HepG2 (cell line): ENCODE results near the gene CD72. TPM values are rescaled to one million over a fixed set of nuclear protein-coding genes. Genes with fewer than 3 reads are reported as not detected.
A peak's percentile ranks its signal among the peaks of the same experiment; 100 is the strongest.

Experiments
- CBX5 ChIP-seq: sonication (generic); formaldehyde crosslinking; IDR thresholded peaks from 2 replicates; pipeline ENCODE4 v1.4.0; 2020; ENCODE audit warnings: missing genetic modification reagents, borderline replicate concordance
- CCDC6 ChIP-seq: sonication (generic); formaldehyde crosslinking; IDR thresholded peaks from 2 replicates; pipeline ENCODE4 v1.8.1; 2022; ENCODE audit warnings: mild to moderate bottlenecking, missing genetic modification reagents, moderate library complexity
- DMTF1 ChIP-seq: sonication (generic); formaldehyde crosslinking; IDR thresholded peaks from 2 replicates; pipeline ENCODE4 v1.4.0; 2020; ENCODE audit warnings: mild to moderate bottlenecking, missing genetic modification reagents
- FOXM1 ChIP-seq: sonication (generic); formaldehyde crosslinking; IDR thresholded peaks from 2 replicates; pipeline ENCODE4 v1.5.0; 2020; ENCODE audit warnings: missing genetic modification reagents
- GATAD2A ChIP-seq: IDR thresholded peaks from 2 replicates; pipeline ENCODE4 v1.6.1; 2016
- HNRNPUL1 ChIP-seq: fragments of 200-400 bp; formaldehyde crosslinking; IDR thresholded peaks from 2 replicates; pipeline ENCODE4 v1.6.1; 2017; ENCODE audit warnings: low read depth, mild to moderate bottlenecking, low read length, moderate library complexity
- HOXA3 ChIP-seq: sonication (generic); formaldehyde crosslinking; IDR thresholded peaks from 2 replicates; pipeline ENCODE4 v1.5.0; 2020; ENCODE audit warnings: missing genetic modification reagents
- POLR2AphosphoS5 ChIP-seq: IDR thresholded peaks from 2 replicates; pipeline ENCODE4 v1.6.1; 2012; ENCODE audit warnings: low read depth, low read length
- PRDM10 ChIP-seq: sonication (generic); formaldehyde crosslinking; IDR thresholded peaks from 2 replicates; pipeline ENCODE4 v1.4.0; 2020; ENCODE audit warnings: low read depth, missing genetic modification reagents
- ZBTB7A ChIP-seq: sonication (generic); formaldehyde crosslinking; IDR thresholded peaks from 2 replicates; pipeline ENCODE4 v1.8.0; 2022; ENCODE audit warnings: mild to moderate bottlenecking, missing genetic modification reagents
- ZNF264 ChIP-seq: sonication (generic); formaldehyde crosslinking; IDR thresholded peaks from 2 replicates; pipeline ENCODE4 v1.4.0; 2020; ENCODE audit warnings: missing genetic modification reagents
- ZNF274 ChIP-seq: sonication (generic); formaldehyde crosslinking; IDR thresholded peaks from 2 replicates; pipeline ENCODE4 v1.5.1; 2020; ENCODE audit warnings: mild to moderate bottlenecking, missing genetic modification reagents
- ZNF331 ChIP-seq: sonication (generic); formaldehyde crosslinking; IDR thresholded peaks from 2 replicates; pipeline ENCODE4 v1.4.0; 2020; ENCODE audit warnings: missing genetic modification reagents
- ZNF484 ChIP-seq: sonication (generic); formaldehyde crosslinking; IDR thresholded peaks from 2 replicates; pipeline ENCODE4 v1.5.1; 2020; ENCODE audit warnings: mild to moderate bottlenecking, low read depth, missing genetic modification reagents, borderline replicate concordance
- ZNF501 ChIP-seq: sonication (generic); formaldehyde crosslinking; IDR thresholded peaks from 2 replicates; pipeline ENCODE4 v1.5.1; 2020; ENCODE audit warnings: mild to moderate bottlenecking, moderate library complexity, missing genetic modification reagents
- ZNF672 ChIP-seq: sonication (generic); formaldehyde crosslinking; IDR thresholded peaks from 2 replicates; pipeline ENCODE4 v1.8.1; 2022; ENCODE audit warnings: missing genetic modification reagents
- polyA plus RNA-seq, 8 experiments: library from polyadenylated mRNA; depleted of rRNA in 3 of 8; stranded (reverse) in 7 of 8; unstranded in 1 of 8; fragments of >200 nt; fragmentation: Illumina TruSeq in 4 of 8; extraction: Trizol in 4 of 8; gene quantifications; 2 replicates each; pipeline versions ENCODE4 v1.2.1 to v1.2.3, GENCODE V29; 2011 to 2016; ENCODE audit warnings: low read depth in 4 of 8, missing spikeins in 1 of 8, mixed read lengths in 1 of 8; ENCODE audit not compliant: insufficient read depth in 1 of 8
- total RNA-seq, 5 experiments: library from RNA; depleted of rRNA; stranded (reverse); fragments of >200 nt; fragmentation: Illumina TruSeq; extraction: Trizol; gene quantifications; 2 replicates each; pipeline ENCODE4 v1.2.3, GENCODE V29; 2016; ENCODE audit warnings: low read depth in 1 of 5
- TF ChIP-seq, protein P1 (sequence below): sonication (generic); formaldehyde crosslinking; IDR thresholded peaks from 2 replicates; pipeline ENCODE4 v1.4.0; 2020; ENCODE audit warnings: missing genetic modification reagents, borderline replicate concordance
- TF ChIP-seq, protein P2 (sequence below): sonication (generic); formaldehyde crosslinking; conservative IDR thresholded peaks from 2 replicates; pipeline ENCODE4 v1.4.0; 2020; ENCODE audit warnings: missing genetic modification reagents
- TF ChIP-seq, protein P3 (sequence below): sonication (generic); formaldehyde crosslinking; IDR thresholded peaks from 2 replicates; pipeline ENCODE4 v1.8.1; 2023; ENCODE audit warnings: mild to moderate bottlenecking, missing genetic modification reagents, borderline replicate concordance

The CD72 gene
- total and polyA plus RNA-seq, 2 of the 13 experiments (the other 11 are each of a cell fraction or from before 2014, with no cell fraction given): 0.18 to 1.1 TPM

DNA sequence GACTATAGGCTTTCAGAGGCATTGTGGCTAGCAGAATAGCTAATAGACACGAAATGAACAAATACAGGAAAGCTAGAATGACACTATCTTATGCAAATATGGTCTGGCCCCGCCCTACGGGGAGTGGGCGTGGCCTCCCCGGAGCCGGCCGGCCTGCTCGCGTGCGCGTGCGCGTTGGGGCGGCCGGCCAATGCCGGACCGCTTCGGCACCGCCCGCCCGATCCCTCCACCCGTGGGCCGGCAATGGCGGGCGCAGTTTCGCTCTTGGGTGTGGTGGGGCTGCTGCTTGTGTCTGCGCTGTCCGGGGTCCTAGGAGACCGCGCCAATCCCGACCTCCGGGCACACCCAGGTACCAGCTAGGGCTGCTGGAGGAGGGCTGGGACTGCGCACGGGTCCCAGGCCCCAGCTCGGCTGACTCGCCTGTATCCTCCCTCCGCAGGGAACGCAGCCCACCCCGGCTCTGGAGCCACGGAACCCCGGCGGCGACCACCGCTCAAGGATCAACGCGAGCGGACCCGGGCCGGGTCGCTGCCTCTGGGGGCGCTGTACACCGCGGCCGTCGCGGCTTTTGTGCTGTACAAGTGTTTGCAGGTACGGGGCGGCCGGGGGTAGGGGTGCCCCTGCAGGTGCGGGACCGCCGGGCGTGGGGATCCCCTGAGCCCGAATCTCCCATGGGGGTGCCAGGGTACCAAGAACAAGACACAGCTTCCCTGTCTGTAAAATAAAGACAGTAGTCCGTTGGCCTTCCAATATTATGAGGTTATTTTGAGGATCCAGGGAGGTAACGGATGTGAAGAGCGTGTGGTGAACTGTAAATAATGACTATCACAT is 40.1 kb upstream of the CD72 start, which contains the start of gene CCDC107 (continued):
- TF ChIP-seq, protein P1, sequence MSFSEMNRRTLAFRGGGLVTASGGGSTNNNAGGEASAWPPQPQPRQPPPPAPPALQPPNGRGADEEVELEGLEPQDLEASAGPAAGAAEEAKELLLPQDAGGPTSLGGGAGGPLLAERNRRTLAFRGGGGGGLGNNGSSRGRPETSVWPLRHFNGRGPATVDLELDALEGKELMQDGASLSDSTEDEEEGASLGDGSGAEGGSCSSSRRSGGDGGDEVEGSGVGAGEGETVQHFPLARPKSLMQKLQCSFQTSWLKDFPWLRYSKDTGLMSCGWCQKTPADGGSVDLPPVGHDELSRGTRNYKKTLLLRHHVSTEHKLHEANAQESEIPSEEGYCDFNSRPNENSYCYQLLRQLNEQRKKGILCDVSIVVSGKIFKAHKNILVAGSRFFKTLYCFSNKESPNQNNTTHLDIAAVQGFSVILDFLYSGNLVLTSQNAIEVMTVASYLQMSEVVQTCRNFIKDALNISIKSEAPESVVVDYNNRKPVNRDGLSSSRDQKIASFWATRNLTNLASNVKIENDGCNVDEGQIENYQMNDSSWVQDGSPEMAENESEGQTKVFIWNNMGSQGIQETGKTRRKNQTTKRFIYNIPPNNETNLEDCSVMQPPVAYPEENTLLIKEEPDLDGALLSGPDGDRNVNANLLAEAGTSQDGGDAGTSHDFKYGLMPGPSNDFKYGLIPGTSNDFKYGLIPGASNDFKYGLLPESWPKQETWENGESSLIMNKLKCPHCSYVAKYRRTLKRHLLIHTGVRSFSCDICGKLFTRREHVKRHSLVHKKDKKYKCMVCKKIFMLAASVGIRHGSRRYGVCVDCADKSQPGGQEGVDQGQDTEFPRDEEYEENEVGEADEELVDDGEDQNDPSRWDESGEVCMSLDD: peak; percentile 90
- no peak for TF ChIP-seq FOXM1 (CRISPR knock-in tag)
- TF ChIP-seq ZBTB7A (CRISPR knock-in tag): peak; percentile 98
- TF ChIP-seq PRDM10 (CRISPR knock-in tag): 0 out of 2 replicates have a peak, but pooled peaks have one; percentile 18
- TF ChIP-seq ZNF501 (CRISPR knock-in tag): peak; percentile 43; the same call in 1 of the 2 replicates
- TF ChIP-seq, protein P2, sequence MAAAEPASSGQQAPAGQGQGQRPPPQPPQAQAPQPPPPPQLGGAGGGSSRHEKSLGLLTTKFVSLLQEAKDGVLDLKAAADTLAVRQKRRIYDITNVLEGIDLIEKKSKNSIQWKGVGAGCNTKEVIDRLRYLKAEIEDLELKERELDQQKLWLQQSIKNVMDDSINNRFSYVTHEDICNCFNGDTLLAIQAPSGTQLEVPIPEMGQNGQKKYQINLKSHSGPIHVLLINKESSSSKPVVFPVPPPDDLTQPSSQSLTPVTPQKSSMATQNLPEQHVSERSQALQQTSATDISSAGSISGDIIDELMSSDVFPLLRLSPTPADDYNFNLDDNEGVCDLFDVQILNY: peak; percentile 50; the same call in 1 of the 2 replicates
- TF ChIP-seq DMTF1 (CRISPR knock-in tag): 0 out of 2 replicates have a peak, but pooled peaks have one; percentile 45
- TF ChIP-seq ZNF672: 0 out of 2 replicates have a peak, but pooled peaks have one; percentile 16
- TF ChIP-seq HNRNPUL1: 0 out of 2 replicates have a peak, but pooled peaks have one; percentile 51
- TF ChIP-seq ZNF274 (CRISPR knock-in tag): peak; percentile 76; the same call in 1 of the 2 replicates
- TF ChIP-seq CCDC6 (CRISPR knock-in tag): peak; percentile 33; the same call in 1 of the 2 replicates
- TF ChIP-seq HOXA3 (CRISPR knock-in tag): peak; percentile 57; the same call in 1 of the 2 replicates
- TF ChIP-seq, protein P3, sequence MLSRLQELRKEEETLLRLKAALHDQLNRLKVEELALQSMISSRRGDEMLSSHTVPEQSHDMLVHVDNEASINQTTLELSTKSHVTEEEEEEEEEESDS: peak; percentile 91; the same call in 1 of the 2 replicates
- TF ChIP-seq CBX5: peak; percentile 52; the same call in 1 of the 2 replicates
- 0 out of 2 replicates have a peak, but pooled peaks have one; percentile 35 for TF ChIP-seq ZNF264 (CRISPR knock-in tag)
- TF ChIP-seq ZNF484 (CRISPR knock-in tag): peak; percentile 87; the same call in 1 of the 2 replicates
- TF ChIP-seq POLR2AphosphoS5: peak; percentile 73
- TF ChIP-seq GATAD2A: peak; percentile 84
- peak; percentile 11; the same call in 1 of the 2 replicates for TF ChIP-seq ZNF331 (CRISPR knock-in tag)
